Vagina (tissue), 2 donors: Measurements from ENCODE around the gene DNAJC5. TPM values are rescaled to one million over a fixed set of nuclear protein-coding genes. Genes with fewer than 3 reads are reported as not detected.
A peak's percentile ranks its signal among the peaks of the same experiment; 100 is the strongest.
"Not testable (repeated sequence)": the region's sequence is repeated elsewhere in the genome, so short reads cannot be mapped to it uniquely, and the experiment has no call there.

Experiments
- DNase-seq, 2 donors: peaks; one replicate each; pipeline ENCODE4 v3.0.0-alpha.2; 2017; ENCODE audit errors: extremely low spot score in 2 of 2
- H3K27ac ChIP-seq: fragments of 200-600 bp; sonication (generic); one replicate; pipeline ENCODE4 v1.5.1; 2019
- H3K27me3 ChIP-seq: fragments of 200-600 bp; sonication (generic); one replicate; pipeline ENCODE4 v1.5.1; 2019
- H3K36me3 ChIP-seq, 2 donors: fragments of 200-600 bp; sonication (generic); one replicate each; pipeline ENCODE4 v1.5.1; 2017 to 2019
- H3K4me1 ChIP-seq: fragments of 200-600 bp; sonication (generic); one replicate; pipeline ENCODE4 v1.5.1; 2019
- H3K4me3 ChIP-seq, 2 donors: fragments of 200-600 bp; sonication (generic); 1 replicate in 1 of 2; 2 replicates in 1 of 2; pipeline ENCODE4 v1.5.1; 2016 to 2019
- H3K9me3 ChIP-seq: fragments of 200-600 bp; sonication (generic); one replicate; pipeline ENCODE4 v1.5.1; 2019
- POLR2A ChIP-seq, 2 donors: fragments of 450-650 bp; IDR thresholded peaks; one replicate each; pipeline ENCODE4 v1.6.1; 2017; ENCODE audit warnings: antibody characterized with exemption in 2 of 2, mild to moderate bottlenecking in 2 of 2, moderate library complexity in 2 of 2
- POLR2AphosphoS5 ChIP-seq, 2 donors: sonication (generic); formaldehyde crosslinking; IDR thresholded peaks; one replicate each; pipeline ENCODE4 v1.9.0; 2017; ENCODE audit warnings: antibody characterized with exemption in 2 of 2, mild to moderate bottlenecking in 2 of 2, low read depth in 1 of 2; ENCODE audit not compliant: insufficient read depth in 1 of 2
- intact Hi-C: fragments of 100-400 bp; cut with DNase I; formaldehyde crosslinking; loops from one replicate; pipeline ENCODE4 v1.15.1; 2023
- total RNA-seq: library from RNA; depleted of rRNA; stranded (reverse); fragments of >200 nt; gene quantifications from one replicate; pipeline ENCODE4 v1.2.3, GENCODE V29; 2016
- TF ChIP-seq, protein P1 (sequence below), 3 experiments: fragments of 450-650 bp in 2 of 3; fragments of 200-600 bp in 1 of 3; sonication (generic) in 1 of 3; IDR thresholded peaks; one replicate each; pipeline ENCODE4 v1.5.1; 2017 to 2019; ENCODE audit warnings: antibody characterized with exemption in 3 of 3, mild to moderate bottlenecking in 2 of 3, moderate library complexity in 2 of 3

Gene DNAJC5
- total RNA-seq, 1 donor from 2014 or later, result 25.8 TPM

DNA sequence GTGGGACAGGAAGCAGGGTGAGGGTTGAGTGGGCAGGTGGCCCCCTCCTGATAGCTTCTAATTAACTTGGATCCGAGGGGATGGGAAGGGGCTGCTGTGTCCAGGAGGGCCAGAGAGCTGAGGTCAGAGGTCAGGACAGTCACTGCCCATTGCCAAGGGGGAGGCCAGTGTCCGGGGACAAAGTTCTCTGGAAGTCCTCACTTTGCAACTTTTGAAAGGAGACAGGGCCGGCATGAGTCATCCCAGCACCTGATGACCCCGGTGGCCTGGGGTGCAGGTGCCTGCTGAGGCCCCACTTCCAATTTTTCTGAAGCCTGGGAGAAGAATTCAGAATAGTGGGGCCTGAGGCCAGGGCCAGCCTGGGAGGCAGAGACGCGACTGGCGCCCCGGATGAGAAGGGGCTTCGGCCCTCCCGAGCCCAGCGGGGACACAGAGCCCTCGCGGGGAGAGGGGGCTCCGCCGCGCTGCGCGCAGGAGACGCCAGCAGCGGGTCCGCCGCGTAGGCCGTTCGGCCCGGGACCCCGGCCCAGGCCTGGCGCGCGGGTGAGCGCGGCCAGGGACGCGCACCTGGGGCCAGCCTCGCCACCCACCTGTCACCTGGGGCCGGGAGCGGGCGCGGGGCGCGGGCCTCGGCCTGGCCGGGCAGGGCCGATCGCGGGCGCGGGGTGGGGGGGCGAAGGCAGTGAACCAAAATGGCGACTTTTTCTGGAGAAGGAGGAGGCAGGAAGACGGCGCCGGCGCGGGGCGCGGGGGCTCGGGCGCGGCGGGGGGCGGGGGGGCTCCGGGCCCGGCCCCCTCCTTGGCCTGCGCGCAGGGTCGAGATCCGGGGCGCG, 74.2 kb downstream of the DNAJC5 start:
- Histone ChIP-seq H3K4me1 (peaks cover 31% of the 10 kb centered on the region), H3K27ac (peak overlapping the region; percentile 72), H3K4me3 (peak overlapping the region; percentile 59 to 90), H3K27me3 (no peaks in the 10 kb centered on the region), H3K36me3 (peaks cover 0 to 24% of the 10 kb centered on the region in 2 donors), H3K9me3 (no peaks in the 10 kb centered on the region)
- TF ChIP-seq POLR2AphosphoS5 (IDR thresholded peaks at IDR 0.05; ENCODE audit: insufficient read depth in 1 of 2, low read depth in 1 of 2) (no peak), POLR2A (IDR thresholded peaks at IDR 0.05) (no peak)
- TF ChIP-seq, protein P1, sequence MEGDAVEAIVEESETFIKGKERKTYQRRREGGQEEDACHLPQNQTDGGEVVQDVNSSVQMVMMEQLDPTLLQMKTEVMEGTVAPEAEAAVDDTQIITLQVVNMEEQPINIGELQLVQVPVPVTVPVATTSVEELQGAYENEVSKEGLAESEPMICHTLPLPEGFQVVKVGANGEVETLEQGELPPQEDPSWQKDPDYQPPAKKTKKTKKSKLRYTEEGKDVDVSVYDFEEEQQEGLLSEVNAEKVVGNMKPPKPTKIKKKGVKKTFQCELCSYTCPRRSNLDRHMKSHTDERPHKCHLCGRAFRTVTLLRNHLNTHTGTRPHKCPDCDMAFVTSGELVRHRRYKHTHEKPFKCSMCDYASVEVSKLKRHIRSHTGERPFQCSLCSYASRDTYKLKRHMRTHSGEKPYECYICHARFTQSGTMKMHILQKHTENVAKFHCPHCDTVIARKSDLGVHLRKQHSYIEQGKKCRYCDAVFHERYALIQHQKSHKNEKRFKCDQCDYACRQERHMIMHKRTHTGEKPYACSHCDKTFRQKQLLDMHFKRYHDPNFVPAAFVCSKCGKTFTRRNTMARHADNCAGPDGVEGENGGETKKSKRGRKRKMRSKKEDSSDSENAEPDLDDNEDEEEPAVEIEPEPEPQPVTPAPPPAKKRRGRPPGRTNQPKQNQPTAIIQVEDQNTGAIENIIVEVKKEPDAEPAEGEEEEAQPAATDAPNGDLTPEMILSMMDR (IDR thresholded peaks at IDR 0.05), result no peak
- intact Hi-C loops, result no loop called here
- DNase-seq, result no peak

DNA sequence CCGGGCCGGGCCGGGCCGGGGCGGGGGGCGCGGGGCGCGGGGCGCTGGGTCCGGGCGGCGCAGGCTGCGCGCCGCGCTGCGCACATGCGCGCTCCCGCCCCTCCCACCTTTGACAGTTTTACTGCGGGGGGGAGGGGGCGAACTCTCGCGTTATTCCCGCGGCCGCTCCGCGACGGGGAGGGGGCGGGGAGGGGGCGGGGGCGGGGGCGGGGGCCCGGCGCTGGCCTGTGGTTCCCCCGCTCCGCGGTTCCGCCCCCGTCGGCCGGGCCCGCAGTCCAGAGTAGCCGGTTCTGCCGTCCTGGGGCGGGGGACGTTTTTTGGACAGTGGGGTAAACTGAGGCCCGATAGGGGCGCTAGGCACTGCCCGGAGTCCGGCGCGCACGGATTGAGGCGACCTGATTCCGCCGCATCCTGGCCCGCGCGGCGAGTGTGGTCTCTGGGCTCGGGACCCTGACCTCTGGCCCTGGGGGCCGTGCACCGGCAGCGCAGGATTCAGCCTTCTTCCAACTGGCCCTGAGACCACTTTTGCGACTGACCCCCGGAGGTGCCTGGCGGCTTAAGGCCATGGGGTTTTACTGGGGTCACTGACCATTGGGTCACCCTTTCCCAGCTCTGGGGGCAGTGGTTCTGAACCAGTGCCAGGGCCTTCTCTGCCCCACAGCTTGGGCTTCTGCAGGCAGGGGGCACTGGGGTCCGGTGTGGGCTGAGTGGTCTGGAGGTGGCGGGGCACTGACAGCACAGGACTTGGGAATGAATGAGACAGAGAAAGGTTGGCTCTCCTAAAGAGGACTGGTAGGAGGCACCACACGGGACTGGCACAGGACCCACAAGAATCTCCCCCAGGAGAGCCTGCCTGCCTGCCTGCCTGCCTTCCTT, 75.2 kb downstream of the DNAJC5 start, which contains the start of gene ZNF512B:
Gene ZNF512B (minus strand): TSS at position 93 of the 876 bp plus-strand sequence. CDS start 1,980 bp downstream, outside the sequence.
- H3K4me3 ChIP-seq, result peak within 1 kb of the TSS; percentile 59 to 90
- peaks cover 0 to 19% of the 10 kb centered on the region in 2 donors for H3K36me3 ChIP-seq
- H3K27ac ChIP-seq, result peak within 1 kb of the TSS; percentile 72
- peaks cover 40% of the 10 kb centered on the region for H3K4me1 ChIP-seq
- no peaks in the 10 kb centered on the region for H3K27me3 ChIP-seq
- intact Hi-C loops, result no loop called here
- DNase-seq, result no peak
- no peaks in the 10 kb centered on the region for H3K9me3 ChIP-seq
- TF ChIP-seq, protein P1 (IDR thresholded peaks at IDR 0.05), result no peak
- no peak for TF ChIP-seq POLR2A (IDR thresholded peaks at IDR 0.05)
- no peak for TF ChIP-seq POLR2AphosphoS5 (IDR thresholded peaks at IDR 0.05; ENCODE audit: insufficient read depth in 1 of 2, low read depth in 1 of 2)

DNA sequence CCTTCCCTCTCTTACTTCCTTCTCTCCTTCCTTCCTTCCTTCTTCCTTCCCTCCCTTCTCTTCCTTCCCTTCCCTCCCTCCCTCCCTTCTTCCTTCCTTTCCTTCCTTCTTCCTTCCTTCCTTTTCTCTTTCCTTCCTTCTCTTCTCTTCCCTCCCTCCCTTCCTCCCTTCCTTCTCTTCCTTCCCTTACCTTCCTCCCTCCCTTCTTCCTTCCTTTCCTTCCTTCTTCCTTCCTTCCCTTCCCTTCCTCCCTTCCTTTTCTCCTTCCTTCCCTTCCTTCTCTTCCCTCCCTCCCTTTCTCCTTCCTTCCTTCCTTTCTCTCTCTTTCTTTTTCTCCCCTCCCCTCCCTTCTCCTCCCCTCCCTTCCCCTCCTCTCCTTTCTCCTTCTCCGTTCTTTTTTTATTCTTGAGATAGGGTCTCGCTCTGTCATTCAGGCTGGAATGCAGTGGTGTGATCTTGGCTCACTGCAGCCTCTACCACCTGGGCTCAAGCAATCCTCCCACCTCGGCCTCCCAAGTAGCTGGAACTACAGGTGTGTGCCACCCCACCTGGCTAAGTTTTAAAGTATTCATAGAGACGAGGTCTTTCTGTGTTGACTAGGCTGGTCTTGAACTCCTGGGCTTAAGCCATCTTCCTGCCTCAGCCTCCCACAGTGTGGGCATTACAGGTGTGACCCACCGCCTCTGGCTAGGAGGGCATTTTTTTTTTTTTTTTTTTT, 75.9 kb downstream of the DNAJC5 start:
- Histone ChIP-seq H3K4me3 (no peak overlapping the region), H3K27ac (no peak overlapping the region), H3K36me3 (peaks cover 0 to 19% of the 10 kb centered on the region in 2 donors), H3K27me3 (no peaks in the 10 kb centered on the region), H3K9me3 (no peaks in the 10 kb centered on the region), H3K4me1 (peaks cover 40% of the 10 kb centered on the region)
- intact Hi-C loops, result no loop called here
- TF ChIP-seq, protein P1 (IDR thresholded peaks at IDR 0.05), result no peak
- TF ChIP-seq POLR2A (IDR thresholded peaks at IDR 0.05) (no peak), POLR2AphosphoS5 (IDR thresholded peaks at IDR 0.05; ENCODE audit: insufficient read depth in 1 of 2, low read depth in 1 of 2) (no peak)
- no peak for DNase-seq

DNA sequence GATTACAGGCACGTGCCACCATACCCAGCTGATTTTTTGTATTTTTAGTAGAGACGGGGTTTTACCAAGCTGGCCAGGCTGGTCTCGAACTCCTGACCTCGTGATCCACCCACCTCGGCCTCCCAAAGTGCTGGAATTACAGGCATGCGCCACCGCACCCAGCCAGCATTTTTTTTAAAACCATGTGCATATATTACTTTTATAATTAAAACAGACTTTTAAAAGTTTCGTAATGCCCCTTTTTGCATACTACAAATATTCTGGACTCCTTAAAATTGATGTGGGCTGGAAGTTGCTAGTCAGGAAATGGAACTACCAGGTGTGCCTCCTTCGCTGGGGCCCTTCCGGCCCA, 77.0 kb downstream of the DNAJC5 start:
- H3K27me3 ChIP-seq, H3K27ac ChIP-seq, DNase-seq, H3K4me3 ChIP-seq, H3K36me3 ChIP-seq, H3K9me3 ChIP-seq, intact Hi-C loops: not testable (repeated sequence)
- peaks cover 40% of the 10 kb centered on the region for H3K4me1 ChIP-seq
